Left renal pelvis (tissue), 4 donors: ENCODE results near the gene ADAMTSL3. TPM values are rescaled to one million over a fixed set of nuclear protein-coding genes. Genes with fewer than 3 reads are reported as not detected.
"Not testable (repeated sequence)": the region's sequence is repeated elsewhere in the genome, so short reads cannot be mapped to it uniquely, and the experiment has no call there.

ENCODE experiments used
- DNase-seq, 4 donors: peaks; one replicate each; pipeline ENCODE4 v3.0.0-alpha.2; 2013; ENCODE audit warnings: low read depth in 4 of 4, low spot score in 3 of 4
- polyA plus RNA-seq, 4 donors: library from polyadenylated mRNA; unstranded; fragments of 120-200 nt; gene quantifications; one replicate each; pipeline ENCODE4 v1.2.1, GENCODE V29; 2013; ENCODE audit not compliant: insufficient read length in 4 of 4

ADAMTSL3 gene
- polyA plus RNA-seq, 4 donors: 3.1 to 40.2 (median 5.8) TPM

DNA sequence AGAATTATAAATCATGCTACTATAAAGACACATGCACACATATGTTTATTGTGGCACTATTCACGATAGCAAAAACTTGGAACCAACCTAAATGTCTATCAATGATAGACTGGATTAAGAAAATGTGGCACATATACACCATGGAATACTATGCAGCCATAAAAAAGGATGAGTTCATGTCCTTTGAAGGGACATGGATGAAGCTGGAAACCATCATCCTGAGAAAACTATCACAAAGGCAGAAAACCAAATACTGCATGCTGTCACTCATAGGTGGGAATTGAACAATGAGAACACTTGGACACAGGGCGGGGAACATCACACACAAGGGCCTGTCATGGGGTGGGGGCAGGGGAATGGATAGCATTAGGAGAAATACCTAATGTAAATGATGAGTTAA is 424.1 kb downstream of the ADAMTSL3 start:
- not testable (repeated sequence) for DNase-seq

DNA sequence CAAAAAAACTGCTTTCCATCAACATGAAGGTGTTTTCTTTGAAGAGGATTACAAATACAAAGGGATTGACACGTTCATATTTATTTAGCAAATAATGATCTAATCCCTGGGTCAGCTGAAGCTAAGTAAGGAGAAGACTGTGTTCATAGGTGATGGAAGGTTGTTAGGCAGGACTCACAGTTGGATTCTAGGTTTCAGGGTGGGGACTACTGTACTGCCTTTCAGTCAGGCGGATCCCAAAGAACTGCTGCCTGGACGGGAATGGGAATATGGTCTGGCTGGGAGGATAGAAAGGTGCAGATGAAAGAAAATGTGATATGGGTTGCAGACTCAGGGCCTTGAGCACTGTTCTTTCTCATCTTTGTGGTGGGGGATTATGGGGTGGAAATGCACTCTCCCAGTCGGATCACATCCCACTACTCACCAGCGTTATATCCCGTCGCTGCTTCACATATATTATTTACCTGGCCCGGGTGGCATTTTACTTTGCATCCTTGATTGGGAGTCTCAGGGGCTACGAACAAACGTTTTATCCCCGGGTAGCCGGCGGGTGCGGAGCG is 425.5 kb downstream of the ADAMTSL3 start:
- DNase-seq: not testable (repeated sequence)

DNA sequence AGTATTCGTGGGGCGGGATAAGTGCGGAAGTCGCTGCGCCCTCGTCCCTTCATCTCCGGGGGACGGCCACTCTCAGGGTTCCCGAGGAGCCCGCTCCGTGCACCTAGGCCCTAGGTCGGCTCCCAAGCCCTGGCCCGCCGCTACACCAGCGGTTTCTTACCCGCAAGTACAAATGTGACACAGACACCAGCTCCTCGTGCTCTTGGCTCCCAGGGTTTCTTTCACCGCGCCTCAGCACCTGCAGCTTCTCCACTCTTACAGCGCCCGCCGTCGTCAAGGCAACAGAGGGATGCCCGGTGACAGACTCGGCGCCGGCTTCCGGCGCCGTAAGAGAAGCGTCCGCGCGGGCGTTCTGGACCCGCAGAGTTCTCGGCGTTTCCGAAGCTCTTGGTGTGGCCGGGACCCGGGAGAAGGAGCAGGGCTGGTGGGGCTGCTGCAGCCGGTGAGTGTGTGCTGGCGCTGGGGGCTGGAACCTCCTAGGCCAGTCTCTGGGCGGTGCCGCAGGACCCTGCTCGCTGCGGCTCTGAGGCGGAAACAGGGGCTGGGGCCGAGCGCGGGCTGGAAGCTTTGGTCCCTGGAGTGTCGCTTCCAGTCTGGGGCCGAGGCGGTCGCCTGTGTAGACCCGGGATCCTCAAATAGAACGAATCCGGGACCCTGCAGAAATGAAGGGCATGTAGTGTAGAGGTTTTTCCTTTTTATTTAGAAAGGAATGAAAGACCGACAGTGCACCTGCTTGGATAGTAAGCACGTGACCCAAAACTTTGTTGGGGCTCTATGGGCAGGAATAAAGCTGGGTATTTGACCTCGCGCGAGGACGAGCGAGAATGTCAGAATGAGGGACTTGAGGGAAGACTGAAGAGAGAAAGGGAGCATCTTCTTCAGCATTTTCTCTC is 426.2 kb downstream of the ADAMTSL3 start:
- peak; percentile 3 to 29 (median 22) for DNase-seq

GRCh38 chr15:84080778-84081084 is 426.8 kb downstream of the ADAMTSL3 start:
- DNase-seq: not testable (repeated sequence)

GRCh38 chr15:84081391-84082168 is 427.7 kb downstream of the ADAMTSL3 start:
- no peak for DNase-seq

DNA sequence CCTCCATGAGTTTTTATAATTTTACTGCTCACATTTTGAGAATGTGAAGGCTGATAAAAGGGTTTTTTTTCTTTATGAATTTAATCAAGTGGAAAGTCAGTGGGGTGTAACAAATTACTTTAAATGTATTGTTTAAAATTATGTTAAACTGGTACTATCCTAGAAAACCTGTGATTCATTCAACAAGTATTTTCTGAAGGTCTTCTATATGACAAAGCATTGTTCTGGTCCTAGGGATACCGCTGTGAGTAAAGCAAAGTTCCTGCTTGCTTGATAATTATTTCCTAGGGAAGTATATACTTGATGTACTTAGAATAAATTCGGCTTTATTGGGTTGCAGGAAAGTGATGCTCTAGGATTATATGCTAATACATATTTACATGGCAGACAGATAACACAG is 428.8 kb downstream of the ADAMTSL3 start:
- DNase-seq: no peak

DNA sequence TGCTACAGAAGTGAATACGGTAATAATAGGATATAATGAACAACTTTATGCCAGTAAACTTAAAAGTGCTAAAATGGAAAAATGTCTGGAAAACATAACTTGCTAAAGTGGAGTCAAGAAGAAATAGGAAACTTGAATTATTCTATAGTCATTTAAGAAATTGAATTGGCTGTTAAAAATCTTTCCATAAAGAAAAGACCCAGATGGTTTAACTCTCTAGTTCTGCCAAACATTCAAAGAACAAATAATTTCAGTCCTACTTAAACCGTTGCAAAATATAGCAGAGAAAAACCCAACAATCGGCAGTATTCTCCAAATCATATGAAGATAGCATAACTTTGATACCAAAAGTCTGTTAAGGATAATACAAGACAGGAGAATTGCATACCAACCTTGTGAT is 432.1 kb downstream of the ADAMTSL3 start:
- DNase-seq: not testable (repeated sequence)

Other genes with a start within 250 kb of the ADAMTSL3 start
- 10 to 100 TPM in 1 of 4 donors, 1 to 10 TPM in 3; 9.0 to 12.1 (median 9.5) TPM for gene SH3GL3, start 206.8 kb upstream of the ADAMTSL3 start, polyA plus RNA-seq